Neuronal stem cell (in vitro differentiated cells): ENCODE data around the gene MLYCD.
A peak's percentile ranks its signal among the peaks of the same experiment; 100 is the strongest.

Source experiments
- DNase-seq: peaks from one replicate; pipeline ENCODE4 v3.0.0-alpha.2; 2013; ENCODE audit warnings: low spot score
- H2AFZ ChIP-seq: one replicate; pipeline ENCODE4 v1.6.1; 2013; ENCODE audit warnings: mild to moderate bottlenecking, low read length, inconsistent platforms
- H2AK5ac ChIP-seq: 2 replicates; pipeline ENCODE4 v1.6.1; 2013; ENCODE audit warnings: low read depth, mild to moderate bottlenecking, inconsistent platforms, low read length, moderate library complexity, mixed read lengths
- H2BK120ac ChIP-seq: 2 replicates; pipeline ENCODE4 v1.6.1; 2013; ENCODE audit warnings: low read depth, mild to moderate bottlenecking, inconsistent platforms, low read length, moderate library complexity, mixed read lengths
- H2BK12ac ChIP-seq: one replicate; pipeline ENCODE4 v1.6.1; 2013; ENCODE audit warnings: low read length, inconsistent platforms
- H2BK15ac ChIP-seq: 2 replicates; pipeline ENCODE4 v1.6.1; 2013; ENCODE audit warnings: mild to moderate bottlenecking, low read length, inconsistent platforms, mixed read lengths
- H2BK5ac ChIP-seq: one replicate; pipeline ENCODE4 v1.6.1; 2013; ENCODE audit warnings: inconsistent platforms, mild to moderate bottlenecking, low read length, moderate library complexity
- H3K14ac ChIP-seq: one replicate; pipeline ENCODE4 v1.6.1; 2013; ENCODE audit warnings: low read length, inconsistent platforms
- H3K18ac ChIP-seq: 2 replicates; pipeline ENCODE4 v1.6.1; 2013; ENCODE audit warnings: low read length, inconsistent platforms
- H3K23ac ChIP-seq: 2 replicates; pipeline ENCODE4 v1.6.1; 2013; ENCODE audit warnings: low read depth, mild to moderate bottlenecking, mixed read lengths, low read length, inconsistent platforms; ENCODE audit not compliant: poor library complexity
- H3K27ac ChIP-seq: replicated peaks from 3 replicates; pipeline ENCODE4 v1.5.1; 2013; ENCODE audit warnings: low read length, inconsistent platforms
- H3K27me3 ChIP-seq, 3 experiments: 2 replicates each; pipeline ENCODE4 v1.6.1; 2013; ENCODE audit warnings: low read length in 3 of 3, mild to moderate bottlenecking in 2 of 3, inconsistent platforms in 1 of 3, low read depth in 1 of 3, mixed read lengths in 1 of 3, moderate library complexity in 1 of 3; ENCODE audit not compliant: control insufficient read depth in 3 of 3, insufficient read depth in 3 of 3
- H3K36me3 ChIP-seq, 2 donors: replicated peaks in 1 of 2; 2 replicates each; pipeline ENCODE4 v1.6.1; 2013; ENCODE audit warnings: low read length in 2 of 2; ENCODE audit not compliant: control insufficient read depth in 2 of 2, insufficient read depth in 2 of 2
- H3K4ac ChIP-seq: 2 replicates; pipeline ENCODE4 v1.6.1; 2013; ENCODE audit warnings: inconsistent platforms, mild to moderate bottlenecking, low read length, moderate library complexity
- H3K4me1 ChIP-seq, 2 donors: 1 replicate in 1 of 2; 2 replicates in 1 of 2; pipeline ENCODE4 v1.6.1; 2013; ENCODE audit warnings: low read length in 2 of 2, low read depth in 1 of 2; ENCODE audit not compliant: control insufficient read depth in 2 of 2, insufficient read depth in 1 of 2
- H3K4me2 ChIP-seq: one replicate; pipeline ENCODE4 v1.6.1; 2013; ENCODE audit warnings: mild to moderate bottlenecking, low read length, inconsistent platforms; ENCODE audit not compliant: insufficient read depth, poor library complexity, severe bottlenecking
- H3K4me3 ChIP-seq, 2 donors: 2 replicates each; pipeline ENCODE4 v1.5.1; 2013; ENCODE audit warnings: low read length in 2 of 2, mild to moderate bottlenecking in 2 of 2, inconsistent platforms in 1 of 2, moderate library complexity in 1 of 2
- H3K79me1 ChIP-seq: one replicate; pipeline ENCODE4 v1.6.1; 2013; ENCODE audit warnings: low read depth, mild to moderate bottlenecking, inconsistent platforms, low read length, moderate library complexity
- H3K9ac ChIP-seq: one replicate; pipeline ENCODE4 v1.6.1; 2013; ENCODE audit warnings: mild to moderate bottlenecking, low read depth, low read length, inconsistent platforms; ENCODE audit not compliant: poor library complexity
- H3K9me3 ChIP-seq, 2 donors: replicated peaks in 1 of 2; 2 replicates each; pipeline versions ENCODE3 to v1.6.1; 2013; ENCODE audit warnings: low read length in 2 of 2, mild to moderate bottlenecking in 2 of 2, inconsistent platforms in 1 of 2, low read depth in 1 of 2, mixed read lengths in 1 of 2, moderate library complexity in 1 of 2; ENCODE audit not compliant: control insufficient read depth in 2 of 2, insufficient read depth in 1 of 2
- H4K8ac ChIP-seq: one replicate; pipeline ENCODE4 v1.6.1; 2013; ENCODE audit warnings: low read depth, mild to moderate bottlenecking, inconsistent platforms, low read length, moderate library complexity
- H4K91ac ChIP-seq: one replicate; pipeline ENCODE4 v1.6.1; 2013; ENCODE audit warnings: low read length, low read depth, mild to moderate bottlenecking, inconsistent platforms; ENCODE audit not compliant: poor library complexity
- WGBS, 2 donors: extraction: QIAGEN DNeasy Blood & Tissue Kit; methylation state at CpG; one replicate each; pipeline ENCODE4 v1.1.7; 2013; ENCODE audit warnings: missing lambda C conversion rate in 2 of 2, mixed read lengths in 1 of 2; ENCODE audit not compliant: insufficient read length in 2 of 2, insufficient replicate concordance in 1 of 2; ENCODE audit errors: extremely low coverage in 2 of 2; 5-methylcytosine and 5-hydroxymethylcytosine counted together

MLYCD gene

GRCh38 chr16:83973581-83974385, 74.9 kb downstream of the MLYCD start:
- Histone ChIP-seq H2AFZ (no peak overlapping the region), H2BK120ac (no peak overlapping the region), H3K36me3 (peaks cover 2 to 10% of the 10 kb centered on the region in 2 donors), H3K9ac (peak overlapping the region; percentile 13), H2BK12ac (no peak overlapping the region), H3K23ac (peak overlapping the region; percentile 31), H3K79me1 (peaks cover 2% of the 10 kb centered on the region), H3K4me1 (peaks cover 8 to 10% of the 10 kb centered on the region in 2 donors), H4K91ac (no peak overlapping the region), H2BK5ac (no peak overlapping the region), H2AK5ac (peak overlapping the region; percentile 10), H4K8ac (no peak overlapping the region), H3K14ac (no peak overlapping the region), H2BK15ac (no peak overlapping the region), H3K9me3 (peaks cover 7 to 21% of the 10 kb centered on the region in 2 donors), H3K4me3 (no peak overlapping the region), H3K4ac (no peak overlapping the region), H3K27ac (no peak overlapping the region), H3K27me3 (peaks cover 0 to 2% (median 0%) of the 10 kb centered on the region in 3 experiments), H3K18ac (no peak overlapping the region), H3K4me2 (no peak overlapping the region)
- DNase-seq = no peak
- no CpG with 5 or more reads among the region's 22 CpGs for WGBS, 2 donors

GRCh38 chr16:83974475-83974874, 75.6 kb downstream of the MLYCD start:
- Histone ChIP-seq H3K27me3 (no peaks in the 10 kb centered on the region), H3K4me2 (no peak overlapping the region), H3K4me1 (peaks cover 8% of the 10 kb centered on the region in 2 donors), H3K23ac (no peak overlapping the region), H3K27ac (no peak overlapping the region), H4K91ac (no peak overlapping the region), H4K8ac (no peak overlapping the region), H2AK5ac (no peak overlapping the region), H2AFZ (no peak overlapping the region), H3K14ac (no peak overlapping the region), H3K36me3 (peaks cover 5 to 17% of the 10 kb centered on the region in 2 donors), H3K4me3 (no peak overlapping the region), H2BK12ac (no peak overlapping the region), H3K9me3 (peaks cover 11 to 28% of the 10 kb centered on the region in 2 donors), H3K79me1 (no peaks in the 10 kb centered on the region), H2BK5ac (no peak overlapping the region), H3K18ac (no peak overlapping the region), H3K9ac (no peak overlapping the region), H2BK120ac (no peak overlapping the region), H2BK15ac (no peak overlapping the region), H3K4ac (no peak overlapping the region)
- DNase-seq = no peak
- no CpG with 5 or more reads among the region's 7 CpGs for WGBS, 2 donors

- H3K9me3 ChIP-seq = peaks cover 15 to 38% of the 10 kb centered on the region in 2 donors
- H2BK5ac ChIP-seq = no peak overlapping the region
- H4K8ac ChIP-seq = no peak overlapping the region
- no peak overlapping the region for H2BK15ac ChIP-seq
- no CpG with 5 or more reads among the region's 15 CpGs for WGBS, 2 donors
- peak overlapping the region; percentile 13 for H3K23ac ChIP-seq
- no peak overlapping the region for H2BK120ac ChIP-seq
- no peak overlapping the region for H3K4me3 ChIP-seq
- no peak overlapping the region for H4K91ac ChIP-seq
- no peak overlapping the region for H2AK5ac ChIP-seq
- peak overlapping the region; percentile 29 for H3K18ac ChIP-seq
- no peak overlapping the region for H3K4ac ChIP-seq
- peaks cover 0 to 6% of the 10 kb centered on the region in 2 donors for H3K4me1 ChIP-seq
- H3K27me3 ChIP-seq = no peaks in the 10 kb centered on the region
- no peaks in the 10 kb centered on the region for H3K79me1 ChIP-seq
- peaks cover 5 to 27% of the 10 kb centered on the region in 2 donors for H3K36me3 ChIP-seq
- no peak overlapping the region for H3K4me2 ChIP-seq
- DNase-seq = no peak
- H2AFZ ChIP-seq = no peak overlapping the region
- peak overlapping the region; percentile 57 for H3K14ac ChIP-seq
- peak overlapping the region; percentile 61 for H3K9ac ChIP-seq
- H2BK12ac ChIP-seq = no peak overlapping the region
- H3K27ac ChIP-seq = no peak overlapping the region
Observed at GRCh38 chr16:83975590-83976260, 76.8 kb downstream of the MLYCD start.
